Mesendoderm (in vitro differentiated cells): ENCODE data around the gene STAT5A.
A peak's percentile ranks its signal among the peaks of the same experiment; 100 is the strongest.

Source experiments
- DNase-seq: peaks from one replicate; pipeline ENCODE4 v3.0.0; 2013
- H2AK5ac ChIP-seq: 2 replicates; pipeline ENCODE4 v1.6.1; 2013; ENCODE audit warnings: low read length, inconsistent platforms
- H2BK120ac ChIP-seq: 2 replicates; pipeline ENCODE4 v1.6.1; 2013; ENCODE audit warnings: low read depth, mild to moderate bottlenecking, low read length, moderate library complexity, mixed read lengths
- H2BK15ac ChIP-seq: replicated peaks from 2 replicates; pipeline ENCODE4 v1.6.1; 2013; ENCODE audit warnings: low read depth, mild to moderate bottlenecking, moderate library complexity
- H2BK5ac ChIP-seq: 2 replicates; pipeline ENCODE4 v1.6.1; 2013; ENCODE audit warnings: low read length, inconsistent platforms
- H3K18ac ChIP-seq: 2 replicates; pipeline ENCODE4 v1.6.1; 2013; ENCODE audit warnings: mild to moderate bottlenecking, low read length, mixed read lengths
- H3K23ac ChIP-seq: one replicate; pipeline ENCODE4 v1.6.1; 2013; ENCODE audit warnings: low read length
- H3K27ac ChIP-seq: 2 replicates; pipeline ENCODE4 v1.5.1; 2013; ENCODE audit warnings: low read depth, mild to moderate bottlenecking, inconsistent platforms, low read length, moderate library complexity
- H3K27me3 ChIP-seq: 2 replicates; pipeline ENCODE4 v1.6.1; 2013; ENCODE audit warnings: low read length, control low read depth, mild to moderate bottlenecking, inconsistent platforms; ENCODE audit not compliant: insufficient read depth, poor library complexity
- H3K36me3 ChIP-seq: 2 replicates; pipeline ENCODE4 v1.6.1; 2013; ENCODE audit warnings: low read length, inconsistent platforms; ENCODE audit not compliant: control insufficient read depth, insufficient read depth
- H3K4ac ChIP-seq: one replicate; pipeline ENCODE4 v1.6.1; 2013; ENCODE audit warnings: low read depth, mild to moderate bottlenecking, low read length, moderate library complexity
- H3K4me1 ChIP-seq: 2 replicates; pipeline ENCODE4 v1.6.1; 2013; ENCODE audit warnings: low read depth, low read length, inconsistent platforms; ENCODE audit not compliant: control insufficient read depth
- H3K4me2 ChIP-seq: 2 replicates; pipeline ENCODE4 v1.6.1; 2013; ENCODE audit warnings: low read length
- H3K4me3 ChIP-seq: 2 replicates; pipeline ENCODE4 v1.5.1; 2013; ENCODE audit warnings: mild to moderate bottlenecking, low read length
- H3K56ac ChIP-seq: one replicate; pipeline ENCODE4 v1.6.1; 2013; ENCODE audit warnings: low read length
- H3K79me1 ChIP-seq: 2 replicates; pipeline ENCODE4 v1.6.1; 2013; ENCODE audit warnings: low read length, inconsistent platforms
- H3K79me2 ChIP-seq: 2 replicates; pipeline ENCODE4 v1.6.1; 2013; ENCODE audit warnings: mild to moderate bottlenecking, low read length; ENCODE audit not compliant: control insufficient read depth, insufficient read depth
- H3K9ac ChIP-seq: 2 replicates; pipeline ENCODE4 v1.6.1; 2013; ENCODE audit warnings: low read length, inconsistent platforms
- H4K5ac ChIP-seq: one replicate; pipeline ENCODE4 v1.6.1; 2013; ENCODE audit warnings: low read length
- H4K8ac ChIP-seq: one replicate; pipeline ENCODE4 v1.6.1; 2013; ENCODE audit warnings: low read depth, mild to moderate bottlenecking, control low read depth, low read length, moderate library complexity
- WGBS: extraction: QIAGEN DNeasy Blood & Tissue Kit; methylation state at CpG from one replicate; pipeline ENCODE4 v1.1.7; 2013; ENCODE audit warnings: low lambda C conversion rate, missing lambda C conversion rate; ENCODE audit not compliant: insufficient coverage; ENCODE audit errors: extremely low coverage; 5-methylcytosine and 5-hydroxymethylcytosine counted together

Gene STAT5A

DNA sequence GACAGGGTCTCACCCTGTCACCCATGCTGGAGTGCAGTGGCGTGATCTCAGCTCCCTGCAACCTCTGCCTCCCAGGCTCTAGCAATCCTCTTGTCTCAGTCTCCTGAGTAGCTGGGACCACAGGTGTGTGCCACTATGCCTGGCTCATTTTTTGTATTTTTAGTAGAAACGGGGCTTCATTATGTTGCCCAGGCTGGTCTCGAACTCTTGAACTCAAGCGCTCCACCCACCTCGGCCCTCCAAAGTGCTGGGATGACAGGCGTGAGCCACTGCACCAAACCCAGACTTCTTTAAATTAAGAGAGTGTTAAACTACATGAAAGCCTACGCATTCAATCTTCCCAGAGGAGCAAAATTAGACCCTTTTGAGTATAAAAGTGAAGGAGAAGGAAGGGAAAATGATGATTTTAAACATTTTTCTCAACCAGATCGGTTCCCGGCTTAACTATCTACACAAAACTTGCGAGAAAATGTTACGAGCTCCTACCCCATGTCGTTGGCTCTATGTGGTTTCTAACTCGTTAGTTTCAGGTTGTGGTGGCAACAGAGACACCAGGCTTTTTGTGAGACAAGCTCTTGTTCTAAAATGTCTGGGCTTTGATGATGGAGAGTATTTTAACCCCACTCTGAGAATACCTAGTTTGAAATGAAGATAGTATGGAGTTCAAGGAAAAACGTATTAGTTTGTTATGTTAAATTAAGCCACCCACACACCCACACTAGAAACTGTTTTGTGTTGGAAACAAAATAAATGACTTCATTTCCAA, 38.4 kb upstream of the STAT5A start:
- H2BK5ac ChIP-seq, result no peak overlapping the region
- no peak overlapping the region for H3K56ac ChIP-seq
- H2BK120ac ChIP-seq, result no peak overlapping the region
- no peak overlapping the region for H2BK15ac ChIP-seq
- H2AK5ac ChIP-seq, result no peak overlapping the region
- H4K8ac ChIP-seq, result no peak overlapping the region
- no peak for DNase-seq
- H3K4me1 ChIP-seq, result no peaks in the 10 kb centered on the region
- no peaks in the 10 kb centered on the region for H3K27me3 ChIP-seq
- H3K4ac ChIP-seq, result no peak overlapping the region
- no peak overlapping the region for H3K27ac ChIP-seq
- no peak overlapping the region for H3K23ac ChIP-seq
- no peak overlapping the region for H3K4me3 ChIP-seq
- no peaks in the 10 kb centered on the region for H3K36me3 ChIP-seq
- H3K18ac ChIP-seq, result no peak overlapping the region
- H3K79me1 ChIP-seq, result peaks cover 2% of the 10 kb centered on the region
- no peak overlapping the region for H4K5ac ChIP-seq
- H3K4me2 ChIP-seq, result no peak overlapping the region
- H3K9ac ChIP-seq, result no peak overlapping the region
- WGBS, result no CpG with 5 or more reads among the region's 14 CpGs
- H3K79me2 ChIP-seq, result no peaks in the 10 kb centered on the region

- no peaks in the 10 kb centered on the region for H3K36me3 ChIP-seq
- no peak overlapping the region for H3K56ac ChIP-seq
- no peak overlapping the region for H4K8ac ChIP-seq
- no peak overlapping the region for H3K27ac ChIP-seq
- peaks cover 2% of the 10 kb centered on the region for H3K79me1 ChIP-seq
- H3K4me3 ChIP-seq, result no peak overlapping the region
- no peaks in the 10 kb centered on the region for H3K79me2 ChIP-seq
- no peak overlapping the region for H3K23ac ChIP-seq
- H3K27me3 ChIP-seq, result no peaks in the 10 kb centered on the region
- no peak overlapping the region for H3K9ac ChIP-seq
- H3K4me2 ChIP-seq, result no peak overlapping the region
- H4K5ac ChIP-seq, result no peak overlapping the region
- no peak overlapping the region for H2AK5ac ChIP-seq
- no peak overlapping the region for H2BK15ac ChIP-seq
- H2BK120ac ChIP-seq, result no peak overlapping the region
- H3K4me1 ChIP-seq, result no peaks in the 10 kb centered on the region
- DNase-seq, result peak; percentile 41
- no peak overlapping the region for H3K4ac ChIP-seq
- no peak overlapping the region for H3K18ac ChIP-seq
- H2BK5ac ChIP-seq, result no peak overlapping the region
- no CpG with 5 or more reads among the region's 2 CpGs for WGBS
These were observed 37.2 kb upstream of the STAT5A start for GRCh38 chr17:42251115-42251514.

DNA sequence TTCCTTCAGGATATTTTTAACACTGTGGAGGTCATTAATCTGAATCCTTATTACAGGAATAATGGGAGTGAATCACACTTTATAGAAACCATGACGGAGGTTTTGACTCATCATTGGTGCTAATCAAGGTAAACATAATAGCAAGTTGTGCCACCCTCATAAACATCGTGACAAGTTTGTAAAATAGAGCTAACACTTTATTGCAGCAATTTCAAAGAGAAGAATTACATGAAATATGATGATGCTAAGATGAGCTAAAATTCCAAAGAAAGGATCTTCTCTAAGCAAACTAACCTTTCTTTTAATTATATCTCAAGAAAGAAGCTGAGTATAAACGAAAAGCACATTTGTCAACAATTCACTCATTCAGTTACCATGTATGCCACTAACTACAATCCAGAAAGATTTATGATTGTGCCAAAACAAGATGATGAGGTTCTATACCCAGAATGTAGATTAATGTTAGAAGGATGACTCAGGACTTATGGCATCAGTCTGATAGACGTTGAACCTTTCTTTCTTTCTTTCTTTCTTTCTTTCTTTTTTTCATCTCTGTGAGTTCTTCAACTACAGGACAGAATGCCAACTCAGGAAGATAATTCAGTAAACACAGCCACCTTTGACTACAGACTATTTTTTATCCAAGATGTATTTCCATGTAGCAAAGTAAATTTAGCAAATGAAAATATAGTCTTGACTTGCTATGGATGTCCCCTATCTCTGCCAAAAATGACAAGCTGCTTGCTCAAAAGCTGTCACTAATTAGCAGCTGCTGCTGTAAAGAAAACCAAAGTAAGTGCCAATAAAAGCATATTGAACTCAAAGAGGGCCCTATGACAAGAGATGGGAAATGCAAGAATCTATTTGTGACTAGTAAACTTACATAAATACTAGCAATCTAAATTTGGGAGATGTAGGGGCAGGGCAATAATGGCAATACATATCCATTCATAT, 35.4 kb upstream of the STAT5A start:
- H3K4me2 ChIP-seq, result no peak overlapping the region
- no peak for DNase-seq
- no peak overlapping the region for H3K18ac ChIP-seq
- H2AK5ac ChIP-seq, result no peak overlapping the region
- no peaks in the 10 kb centered on the region for H3K36me3 ChIP-seq
- no peaks in the 10 kb centered on the region for H3K4me1 ChIP-seq
- no peak overlapping the region for H3K23ac ChIP-seq
- no peak overlapping the region for H3K56ac ChIP-seq
- H3K79me1 ChIP-seq, result no peaks in the 10 kb centered on the region
- H4K5ac ChIP-seq, result no peak overlapping the region
- no peak overlapping the region for H2BK15ac ChIP-seq
- no peak overlapping the region for H2BK5ac ChIP-seq
- no peak overlapping the region for H2BK120ac ChIP-seq
- H4K8ac ChIP-seq, result no peak overlapping the region
- H3K9ac ChIP-seq, result no peak overlapping the region
- H3K27me3 ChIP-seq, result no peaks in the 10 kb centered on the region
- H3K79me2 ChIP-seq, result no peaks in the 10 kb centered on the region
- no peak overlapping the region for H3K4me3 ChIP-seq
- no CpG with 5 or more reads among the region's 4 CpGs for WGBS
- no peak overlapping the region for H3K27ac ChIP-seq
- no peak overlapping the region for H3K4ac ChIP-seq

GRCh38 chr17:42253578-42253977, 34.7 kb upstream of the STAT5A start:
- no peak overlapping the region for H3K4me3 ChIP-seq
- H2BK120ac ChIP-seq, result no peak overlapping the region
- no peak overlapping the region for H3K4me2 ChIP-seq
- no peak overlapping the region for H2AK5ac ChIP-seq
- no peak overlapping the region for H3K23ac ChIP-seq
- H3K18ac ChIP-seq, result no peak overlapping the region
- no peak for DNase-seq
- no peak overlapping the region for H3K56ac ChIP-seq
- no peaks in the 10 kb centered on the region for H3K27me3 ChIP-seq
- no CpG with 5 or more reads among the region's 5 CpGs for WGBS
- no peak overlapping the region for H3K27ac ChIP-seq
- H3K9ac ChIP-seq, result no peak overlapping the region
- H4K5ac ChIP-seq, result no peak overlapping the region
- no peak overlapping the region for H2BK15ac ChIP-seq
- H2BK5ac ChIP-seq, result no peak overlapping the region
- no peaks in the 10 kb centered on the region for H3K79me1 ChIP-seq
- no peaks in the 10 kb centered on the region for H3K4me1 ChIP-seq
- H3K4ac ChIP-seq, result no peak overlapping the region
- H3K36me3 ChIP-seq, result no peaks in the 10 kb centered on the region
- no peaks in the 10 kb centered on the region for H3K79me2 ChIP-seq
- H4K8ac ChIP-seq, result no peak overlapping the region

DNA sequence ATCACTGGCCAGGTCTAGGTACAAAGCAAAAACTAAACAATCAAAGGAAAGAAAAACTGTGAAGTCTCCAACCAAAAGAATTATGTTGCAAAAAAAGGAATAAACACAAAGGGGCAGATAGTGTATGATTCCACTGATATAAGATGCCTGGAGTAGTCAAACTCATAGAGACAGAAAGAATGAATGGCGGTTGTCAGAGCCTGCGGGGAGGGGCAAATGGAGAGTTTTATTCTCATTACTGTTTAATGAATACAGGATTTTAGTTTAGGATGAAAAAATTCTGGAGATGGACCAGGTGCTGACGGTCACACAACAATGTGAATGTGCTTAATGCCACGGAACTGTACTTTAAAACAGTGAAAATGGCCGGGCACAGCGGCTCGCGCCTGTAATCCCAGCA, 32.9 kb upstream of the STAT5A start:
- no peak overlapping the region for H2BK120ac ChIP-seq
- no CpG with 5 or more reads among the region's 8 CpGs for whole genome bisulfite sequencing
- H3K4me2 ChIP-seq, result no peak overlapping the region
- H4K8ac ChIP-seq, result no peak overlapping the region
- no peaks in the 10 kb centered on the region for H3K79me2 ChIP-seq
- H3K9ac ChIP-seq, result no peak overlapping the region
- H3K56ac ChIP-seq, result no peak overlapping the region
- no peak overlapping the region for H3K23ac ChIP-seq
- H3K4me3 ChIP-seq, result no peak overlapping the region
- no peak overlapping the region for H2BK5ac ChIP-seq
- no peak overlapping the region for H3K4ac ChIP-seq
- H2BK15ac ChIP-seq, result no peak overlapping the region
- no peak overlapping the region for H3K27ac ChIP-seq
- H4K5ac ChIP-seq, result no peak overlapping the region
- no peak for DNase-seq
- H2AK5ac ChIP-seq, result no peak overlapping the region
- H3K36me3 ChIP-seq, result no peaks in the 10 kb centered on the region
- H3K4me1 ChIP-seq, result no peaks in the 10 kb centered on the region
- H3K27me3 ChIP-seq, result no peaks in the 10 kb centered on the region
- no peak overlapping the region for H3K18ac ChIP-seq
- no peaks in the 10 kb centered on the region for H3K79me1 ChIP-seq
